GM12891 (cell line): Measurements from ENCODE around the gene RHOBTB1.

Experiments used
- PAX5 ChIP-seq: IDR thresholded peaks from 2 replicates; pipeline ENCODE4 v1.6.1; 2011; ENCODE audit warnings: low read length, moderate library complexity, mild to moderate bottlenecking; ENCODE audit not compliant: insufficient read depth, severe bottlenecking
- POLR2A ChIP-seq: IDR thresholded peaks from 2 replicates; pipeline ENCODE4 v1.6.1; 2011; ENCODE audit warnings: low read depth, low read length, control low read depth
- POLR2AphosphoS5 ChIP-seq: IDR thresholded peaks from 2 replicates; pipeline ENCODE4 v1.6.1; 2011; ENCODE audit warnings: low read depth, low read length, control low read depth
- POU2F2 ChIP-seq: IDR thresholded peaks from 2 replicates; pipeline ENCODE4 v1.6.1; 2011; ENCODE audit warnings: low read depth, mild to moderate bottlenecking, control low read depth, low read length, moderate library complexity
- SPI1 ChIP-seq: IDR thresholded peaks from 2 replicates; pipeline ENCODE4 v1.6.1; 2011; ENCODE audit warnings: low read depth, low read length, control low read depth
- TAF1 ChIP-seq: IDR thresholded peaks from 2 replicates; pipeline ENCODE4 v1.6.1; 2011; ENCODE audit warnings: low read depth, low read length, control low read depth

DNA sequence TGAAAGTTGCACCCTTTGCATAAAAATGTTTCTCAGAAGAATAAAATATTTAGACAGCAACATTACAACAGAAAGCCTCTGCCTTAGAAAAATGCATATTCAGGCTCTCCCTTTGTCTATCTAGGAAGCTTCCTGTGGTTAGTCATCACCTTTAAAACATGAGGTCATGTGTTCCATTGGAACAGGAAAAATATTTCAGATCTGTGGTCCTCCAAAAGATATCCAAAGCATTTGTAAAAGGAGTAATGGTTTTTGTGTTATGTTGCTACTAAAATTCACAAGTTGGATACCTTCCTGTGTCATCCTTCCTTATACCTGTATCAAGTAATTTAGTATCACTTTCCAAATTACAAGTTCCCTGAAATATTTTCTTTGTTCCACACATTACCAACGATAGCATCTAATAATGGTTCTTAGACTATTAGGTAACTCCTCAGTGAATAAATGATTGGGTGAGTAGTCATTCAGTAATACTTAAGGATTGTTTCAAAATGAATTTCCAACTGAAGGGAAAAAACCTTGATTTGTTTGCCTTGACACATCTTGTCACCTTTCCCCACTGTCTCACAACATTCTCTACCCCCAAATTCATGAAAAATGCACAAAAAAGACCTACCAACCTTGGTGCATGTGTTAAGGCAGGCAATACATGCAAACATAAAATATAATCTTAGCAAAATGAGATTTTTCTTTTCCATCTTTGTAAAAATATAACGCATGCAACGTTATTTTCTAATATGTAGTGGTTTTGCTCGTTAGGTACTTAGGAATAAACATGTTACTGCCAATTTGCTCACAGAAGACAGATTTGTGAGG lies 19.7 kb upstream of the RHOBTB1 start:
- no peak for TF ChIP-seq POLR2A
- TF ChIP-seq POLR2AphosphoS5 = no peak
- TF ChIP-seq TAF1 = no peak
- TF ChIP-seq SPI1 = no peak
- no peak for TF ChIP-seq PAX5
- TF ChIP-seq POU2F2 = no peak
